ENCODE data around the gene KCNN1.

The KCNN1 gene

DNA sequence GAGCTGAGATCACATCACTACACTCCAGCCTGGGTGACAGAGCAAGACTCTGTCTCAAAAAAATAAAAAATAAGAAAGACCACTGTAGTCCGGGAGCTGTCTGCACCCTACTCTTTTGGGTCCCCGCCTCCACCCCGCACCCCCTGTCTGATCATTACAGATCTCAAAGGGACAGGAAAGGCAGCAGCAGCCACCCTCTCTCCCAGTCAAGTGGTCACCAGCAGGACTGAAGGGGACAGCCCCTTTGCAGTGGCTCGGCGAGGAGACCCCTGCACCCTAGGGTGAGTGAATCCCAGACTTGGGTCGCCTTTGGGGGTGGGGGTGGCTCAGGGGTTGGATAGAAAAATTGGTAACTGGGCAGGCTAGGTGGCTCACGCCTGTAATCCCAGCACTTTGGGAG lies 12.5 kb upstream of the KCNN1 start:
- H3K27me3 ChIP-seq (replicated peaks; ENCODE audit: control insufficient read depth, insufficient read depth, low read length): peaks cover 3% of the 10 kb centered on the region; the same call in 1 of the 2 replicates
- TF ChIP-seq, protein P1, sequence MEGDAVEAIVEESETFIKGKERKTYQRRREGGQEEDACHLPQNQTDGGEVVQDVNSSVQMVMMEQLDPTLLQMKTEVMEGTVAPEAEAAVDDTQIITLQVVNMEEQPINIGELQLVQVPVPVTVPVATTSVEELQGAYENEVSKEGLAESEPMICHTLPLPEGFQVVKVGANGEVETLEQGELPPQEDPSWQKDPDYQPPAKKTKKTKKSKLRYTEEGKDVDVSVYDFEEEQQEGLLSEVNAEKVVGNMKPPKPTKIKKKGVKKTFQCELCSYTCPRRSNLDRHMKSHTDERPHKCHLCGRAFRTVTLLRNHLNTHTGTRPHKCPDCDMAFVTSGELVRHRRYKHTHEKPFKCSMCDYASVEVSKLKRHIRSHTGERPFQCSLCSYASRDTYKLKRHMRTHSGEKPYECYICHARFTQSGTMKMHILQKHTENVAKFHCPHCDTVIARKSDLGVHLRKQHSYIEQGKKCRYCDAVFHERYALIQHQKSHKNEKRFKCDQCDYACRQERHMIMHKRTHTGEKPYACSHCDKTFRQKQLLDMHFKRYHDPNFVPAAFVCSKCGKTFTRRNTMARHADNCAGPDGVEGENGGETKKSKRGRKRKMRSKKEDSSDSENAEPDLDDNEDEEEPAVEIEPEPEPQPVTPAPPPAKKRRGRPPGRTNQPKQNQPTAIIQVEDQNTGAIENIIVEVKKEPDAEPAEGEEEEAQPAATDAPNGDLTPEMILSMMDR (IDR thresholded peaks at IDR 0.05; ENCODE audit: insufficient read depth, low read length, poor library complexity, severe bottlenecking): no peak
- no peaks in the 10 kb centered on the region for H3K36me3 ChIP-seq (ENCODE audit: control insufficient read depth, insufficient read depth, low read length)
- no peak overlapping the region for H3K4me3 ChIP-seq (replicated peaks; ENCODE audit: low read depth, low read length)
- no peak for DNase-seq (ENCODE audit: extremely low read depth, insufficient read length)

DNA sequence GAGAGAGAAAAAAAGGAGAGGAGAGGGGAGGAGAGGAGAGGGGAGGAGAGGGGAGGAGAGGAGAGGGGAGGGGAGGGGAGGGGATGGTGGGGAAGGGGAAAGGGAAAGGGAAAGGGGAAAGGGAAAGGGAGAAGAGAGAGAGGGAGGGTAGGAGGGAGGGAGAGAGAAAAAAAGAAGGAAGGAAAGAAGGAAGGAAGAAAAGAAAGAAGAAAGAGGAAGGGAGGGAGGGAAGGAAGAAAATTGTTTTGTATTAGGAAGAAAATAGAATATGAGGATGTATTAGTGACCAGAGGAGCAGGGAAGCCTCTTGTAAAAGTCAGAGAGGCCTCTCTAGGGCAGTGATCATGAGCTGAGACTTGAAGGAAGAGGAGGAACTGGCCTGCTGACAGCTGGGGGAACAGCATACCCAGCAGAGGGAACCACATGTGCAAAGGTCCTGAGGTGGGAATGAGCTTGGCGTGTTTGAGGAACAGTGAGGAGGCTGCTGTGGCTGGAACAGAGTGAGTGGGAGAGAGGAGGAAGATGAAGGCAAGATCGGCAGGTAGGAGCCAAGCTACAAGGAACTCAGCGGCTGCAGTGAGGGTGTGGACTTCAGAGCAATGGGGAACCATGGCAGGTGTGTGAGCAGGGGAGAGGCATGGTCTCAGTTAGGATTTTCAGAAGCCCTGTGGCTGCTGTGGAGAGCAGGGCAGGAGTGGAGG lies 9.6 kb upstream of the KCNN1 start:
- DNase-seq (ENCODE audit: extremely low read depth, insufficient read length): no peak
- peaks cover 3% of the 10 kb centered on the region; the same call in 1 of the 2 replicates for H3K27me3 ChIP-seq (replicated peaks; ENCODE audit: control insufficient read depth, insufficient read depth, low read length)
- TF ChIP-seq, protein P1 (IDR thresholded peaks at IDR 0.05; ENCODE audit: insufficient read depth, low read length, poor library complexity, severe bottlenecking): no peak

DNA sequence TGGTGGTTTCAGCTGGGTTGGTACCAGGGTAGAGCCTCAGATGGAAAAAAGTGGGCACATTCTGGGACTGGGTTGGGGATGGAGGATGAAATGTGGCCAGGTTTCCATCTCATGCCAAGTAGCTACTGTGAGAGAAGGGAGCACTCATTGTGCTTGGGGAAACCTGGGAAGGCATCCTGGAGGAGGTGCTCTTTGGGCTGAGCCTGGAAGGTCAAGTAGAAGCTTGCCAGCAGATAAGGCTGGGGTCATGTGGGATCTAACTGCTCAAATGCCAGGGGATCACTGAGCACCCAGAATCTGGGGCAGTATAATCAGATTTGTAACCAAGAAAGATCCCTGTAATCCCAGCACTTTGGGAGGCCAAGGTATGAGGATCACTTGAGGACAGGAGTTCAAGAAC lies 9.0 kb upstream of the KCNN1 start:
- Histone ChIP-seq H3K27me3 (replicated peaks; ENCODE audit: control insufficient read depth, insufficient read depth, low read length) (peaks cover 3% of the 10 kb centered on the region; the same call in 1 of the 2 replicates), H3K4me3 (replicated peaks; ENCODE audit: low read depth, low read length) (no peak overlapping the region), H3K36me3 (ENCODE audit: control insufficient read depth, insufficient read depth, low read length) (no peaks in the 10 kb centered on the region)
- DNase-seq (ENCODE audit: extremely low read depth, insufficient read length): no peak
- TF ChIP-seq, protein P1 (IDR thresholded peaks at IDR 0.05; ENCODE audit: insufficient read depth, low read length, poor library complexity, severe bottlenecking): no peak

More for the DNA sequence above, 9.6 kb upstream of the KCNN1 start:
- Histone ChIP-seq H3K4me3 (replicated peaks; ENCODE audit: low read depth, low read length) (no peak overlapping the region), H3K36me3 (ENCODE audit: control insufficient read depth, insufficient read depth, low read length) (no peaks in the 10 kb centered on the region)

DNA sequence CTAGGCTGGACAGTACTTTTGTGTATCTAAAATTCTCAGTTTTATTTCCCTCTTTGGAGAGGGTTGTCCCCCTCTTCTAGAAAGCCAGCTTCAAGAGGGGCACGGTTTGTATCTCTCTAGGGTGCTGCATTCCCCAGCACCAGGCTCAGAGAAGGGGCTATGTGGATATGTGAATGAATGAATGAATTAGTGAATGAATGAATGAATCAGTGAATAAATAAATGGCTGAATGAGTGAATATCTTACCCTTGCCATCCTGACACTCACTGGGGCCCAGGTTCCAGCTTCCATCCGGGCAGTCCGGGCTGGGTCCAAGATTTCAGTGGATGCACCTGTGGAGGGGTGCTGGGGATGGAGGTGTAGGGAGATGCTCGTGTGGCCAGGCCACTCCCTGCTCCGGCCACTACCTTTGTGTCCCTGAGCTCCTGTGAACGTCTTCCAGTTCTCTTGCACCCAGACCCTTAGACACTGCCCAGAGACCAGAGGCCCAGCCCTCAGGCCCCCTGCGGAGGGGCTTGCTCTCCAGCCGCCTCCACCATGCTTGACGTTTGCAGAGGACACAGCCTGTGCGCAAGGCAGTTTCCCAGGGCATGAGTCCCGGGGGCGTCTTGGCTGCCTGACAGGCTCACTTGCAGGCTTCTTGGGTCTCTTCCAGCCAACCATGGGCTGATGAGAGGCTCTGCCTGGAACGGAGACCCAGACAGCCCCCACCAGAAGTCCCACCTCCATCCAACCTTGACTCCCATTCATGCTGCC lies 2.8 kb upstream of the KCNN1 start:
- Histone ChIP-seq H3K36me3 (ENCODE audit: control insufficient read depth, insufficient read depth, low read length) (no peaks in the 10 kb centered on the region), H3K27me3 (replicated peaks; ENCODE audit: control insufficient read depth, insufficient read depth, low read length) (no peaks in the 10 kb centered on the region; the same call in 1 of the 2 replicates), H3K4me3 (replicated peaks; ENCODE audit: low read depth, low read length) (no peak overlapping the region)
- DNase-seq (ENCODE audit: extremely low read depth, insufficient read length): no peak
- TF ChIP-seq, protein P1 (IDR thresholded peaks at IDR 0.05; ENCODE audit: insufficient read depth, low read length, poor library complexity, severe bottlenecking): no peak

DNA sequence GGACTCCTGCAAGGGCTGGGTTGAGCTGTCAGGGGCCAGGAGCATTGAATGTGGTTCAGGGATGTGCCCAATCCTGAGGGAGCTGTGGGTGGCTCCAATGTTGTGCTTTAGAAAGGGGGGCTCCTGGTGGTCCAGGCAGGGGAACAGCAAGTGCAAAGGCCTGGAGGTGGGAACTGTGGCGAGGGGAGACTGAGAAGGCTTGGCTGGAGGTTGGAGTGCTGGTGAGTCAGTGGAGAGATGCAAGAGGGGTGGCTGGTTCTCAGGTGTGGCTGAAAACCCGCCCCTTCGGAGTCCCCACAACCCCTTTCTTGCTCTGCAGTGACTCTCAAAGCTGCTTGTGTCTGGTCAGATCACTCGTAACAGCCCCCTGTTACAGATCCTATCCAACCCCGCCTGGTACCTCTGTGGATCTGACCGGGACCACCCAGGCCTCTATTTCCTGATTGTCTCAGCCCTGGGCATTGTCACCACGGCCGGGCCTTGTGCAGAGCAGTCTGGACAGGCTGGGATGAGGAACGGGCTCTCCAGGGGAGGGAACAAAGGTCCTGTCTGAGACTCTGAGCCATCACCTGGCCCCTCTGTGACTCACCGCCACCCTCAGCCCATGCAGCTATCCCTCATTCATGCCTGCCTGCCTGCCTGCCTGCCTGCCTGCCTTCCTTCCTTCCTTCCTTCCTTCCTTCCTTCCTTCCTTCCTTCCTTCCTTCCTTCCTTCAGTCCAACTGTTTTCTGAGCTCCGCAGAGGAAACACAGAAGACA lies 1.4 kb upstream of the KCNN1 start:
- TF ChIP-seq, protein P1 (IDR thresholded peaks at IDR 0.05; ENCODE audit: insufficient read depth, low read length, poor library complexity, severe bottlenecking): no peak
- Histone ChIP-seq H3K27me3 (replicated peaks; ENCODE audit: control insufficient read depth, insufficient read depth, low read length) (no peaks in the 10 kb centered on the region; the same call in 1 of the 2 replicates), H3K36me3 (ENCODE audit: control insufficient read depth, insufficient read depth, low read length) (no peaks in the 10 kb centered on the region), H3K4me3 (replicated peaks; ENCODE audit: low read depth, low read length) (no peak overlapping the region)
- no peak for DNase-seq (ENCODE audit: extremely low read depth, insufficient read length)

All from GM06990 (cell line).